GM13977 (cell line): ENCODE measurements around the gene ANKRD40.

Source experiments
- DNase-seq: peaks from one replicate; pipeline ENCODE4 v3.0.0; 2012; ENCODE audit warnings: low spot score
- in situ Hi-C: fragments of 300-500 bp; cut with MboI; formaldehyde crosslinking; loops from one replicate; pipeline ENCODE4 v1.12.0; 2022; ENCODE audit warnings: low sequenced_read_pairs, low pct_unique_long_range_greater_than_20kb, mixed read lengths, inconsistent platforms; ENCODE audit not compliant: unreplicated experiment
- TF ChIP-seq, protein P1 (sequence below): IDR thresholded peaks from 2 replicates; pipeline ENCODE4 v1.5.1; 2012; ENCODE audit warnings: mild to moderate bottlenecking, control low read depth; ENCODE audit not compliant: insufficient read depth; ENCODE audit errors: extremely low read depth, missing control alignments

ANKRD40 gene

DNA sequence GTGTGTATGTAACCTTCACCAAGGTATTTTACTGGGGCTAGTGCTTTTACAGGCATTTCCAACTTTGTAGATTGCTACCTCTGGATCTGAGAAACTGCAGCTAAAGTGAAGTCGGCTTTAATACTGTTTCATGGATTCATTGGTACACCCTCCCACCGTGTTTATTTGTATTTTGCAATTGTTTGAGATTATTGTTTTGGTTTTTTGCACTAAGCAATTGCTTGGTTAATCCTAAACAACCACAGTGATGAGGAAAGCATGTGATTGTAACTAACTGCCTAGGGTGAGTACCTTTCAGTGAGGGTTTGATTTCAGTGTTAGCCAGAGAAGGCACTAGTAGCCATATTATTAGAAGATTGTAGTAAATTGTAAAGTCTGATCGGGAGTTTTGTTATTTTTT, 15.0 kb upstream of the ANKRD40 start:
- in situ Hi-C loops: no loop called here
- DNase-seq: no peak

GRCh38 chr17:50721194-50722010, 13.7 kb upstream of the ANKRD40 start:
- in situ Hi-C loops: no loop called here
- DNase-seq: peak; percentile 61
- TF ChIP-seq, protein P1, sequence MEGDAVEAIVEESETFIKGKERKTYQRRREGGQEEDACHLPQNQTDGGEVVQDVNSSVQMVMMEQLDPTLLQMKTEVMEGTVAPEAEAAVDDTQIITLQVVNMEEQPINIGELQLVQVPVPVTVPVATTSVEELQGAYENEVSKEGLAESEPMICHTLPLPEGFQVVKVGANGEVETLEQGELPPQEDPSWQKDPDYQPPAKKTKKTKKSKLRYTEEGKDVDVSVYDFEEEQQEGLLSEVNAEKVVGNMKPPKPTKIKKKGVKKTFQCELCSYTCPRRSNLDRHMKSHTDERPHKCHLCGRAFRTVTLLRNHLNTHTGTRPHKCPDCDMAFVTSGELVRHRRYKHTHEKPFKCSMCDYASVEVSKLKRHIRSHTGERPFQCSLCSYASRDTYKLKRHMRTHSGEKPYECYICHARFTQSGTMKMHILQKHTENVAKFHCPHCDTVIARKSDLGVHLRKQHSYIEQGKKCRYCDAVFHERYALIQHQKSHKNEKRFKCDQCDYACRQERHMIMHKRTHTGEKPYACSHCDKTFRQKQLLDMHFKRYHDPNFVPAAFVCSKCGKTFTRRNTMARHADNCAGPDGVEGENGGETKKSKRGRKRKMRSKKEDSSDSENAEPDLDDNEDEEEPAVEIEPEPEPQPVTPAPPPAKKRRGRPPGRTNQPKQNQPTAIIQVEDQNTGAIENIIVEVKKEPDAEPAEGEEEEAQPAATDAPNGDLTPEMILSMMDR: no peak

More for the DNA sequence above, 15.0 kb upstream of the ANKRD40 start:
- TF ChIP-seq, protein P1: no peak

- DNase-seq: peak; percentile 44
- TF ChIP-seq, protein P1: no peak
- in situ Hi-C loops: no loop called here
These were observed 12.4 kb upstream of the ANKRD40 start for GRCh38 chr17:50719924-50720794.

- in situ Hi-C loops: no loop called here
- TF ChIP-seq, protein P1: no peak
These were observed 11.6 kb upstream of the ANKRD40 start, which contains the start of gene LUC7L3 for GRCh38 chr17:50719144-50719923. LUC7L3 (plus strand) TSS chr17:50719603; CDS start chr17:50719733, 130 bp downstream.

DNA sequence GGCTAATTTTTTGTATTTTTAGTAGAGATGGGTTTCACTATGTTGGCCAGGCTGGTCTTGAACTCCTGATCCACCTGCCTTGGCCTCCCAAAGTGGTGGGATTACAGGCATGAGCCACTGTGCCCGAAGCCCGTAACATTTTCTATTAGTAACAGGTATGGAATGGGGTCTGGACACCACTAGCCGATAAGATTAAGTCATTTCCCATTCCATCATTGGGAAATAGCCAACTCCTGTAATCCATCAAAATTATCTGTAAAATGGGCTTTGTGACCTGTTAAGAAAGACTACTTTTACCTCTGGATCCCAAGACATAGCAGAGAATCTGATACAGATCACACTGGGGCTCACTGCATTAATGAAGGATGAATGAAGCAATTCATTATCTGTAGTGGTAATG, 7.8 kb upstream of the ANKRD40 start:
- TF ChIP-seq, protein P1: no peak
- in situ Hi-C loops: no loop called here
- DNase-seq: no peak

More at GRCh38 chr17:50719144-50719923, 11.6 kb upstream of the ANKRD40 start, which contains the start of gene LUC7L3:
- peak; percentile 98 for DNase-seq

DNA sequence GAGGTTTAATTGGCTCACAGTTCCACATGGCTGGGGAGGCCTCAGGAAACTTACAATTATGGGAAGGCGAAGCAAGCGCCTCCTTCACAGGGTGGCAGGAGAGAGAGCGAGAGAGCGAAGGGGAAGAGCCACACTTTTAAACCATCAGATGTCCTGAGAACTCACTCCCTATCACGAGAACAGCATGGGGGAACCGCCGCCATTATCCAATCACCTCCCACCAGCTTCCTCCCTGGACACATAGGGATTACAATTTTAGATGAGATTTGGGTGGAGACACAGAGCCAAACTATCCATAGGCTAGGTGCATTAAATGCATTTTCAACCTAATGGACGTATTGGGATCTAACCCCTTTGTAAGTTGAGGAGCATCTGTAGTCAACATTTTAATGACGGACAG, 4.9 kb upstream of the ANKRD40 start:
- DNase-seq: no peak
- in situ Hi-C loops: no loop called here
- TF ChIP-seq, protein P1: no peak
